Epithelial cell of prostate (primary cell): ENCODE results near the gene STIL.
"Not testable (repeated sequence)": the region's sequence is repeated elsewhere in the genome, so short reads cannot be mapped to it uniquely, and the experiment has no call there.

Experiments
- DNase-seq: peaks from one replicate; pipeline ENCODE4 v3.0.0-alpha.2; 2011; ENCODE audit warnings: low read depth, low spot score
- H3K27ac ChIP-seq: fragments of 450-650 bp; 2 replicates; pipeline ENCODE4 v1.5.1; 2017; ENCODE audit warnings: mild to moderate bottlenecking

STIL gene

GRCh38 chr1:47324682-47325081, 10.7 kb upstream of the STIL start:
- DNase-seq, result no peak
- H3K27ac ChIP-seq, result peak overlapping the region; percentile 91

DNA sequence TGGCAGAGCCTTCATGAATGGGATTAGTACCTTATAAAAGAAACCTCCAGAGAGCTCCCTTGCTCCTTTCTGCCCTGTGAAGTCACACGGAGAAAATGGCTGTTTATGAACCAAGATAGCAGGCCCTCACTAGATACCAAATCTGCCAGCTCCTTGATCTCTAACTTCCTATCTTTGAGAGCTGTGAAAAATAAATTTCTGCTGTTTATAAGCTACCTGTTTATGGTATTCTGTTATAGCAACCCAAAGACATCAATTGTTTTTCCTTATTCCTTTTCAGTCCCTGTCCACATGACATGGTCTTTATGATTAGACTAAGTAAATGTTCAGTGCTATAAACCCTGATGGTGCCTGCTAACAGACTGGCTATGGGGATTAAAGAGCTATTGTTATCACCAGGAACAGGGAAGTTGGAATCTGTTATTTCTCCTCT, 9.7 kb upstream of the STIL start:
- DNase-seq, result no peak
- peak overlapping the region; percentile 91 for H3K27ac ChIP-seq

- DNase-seq, H3K27ac ChIP-seq: not testable (repeated sequence)
Observed at GRCh38 chr1:47319968-47320367, 6.0 kb upstream of the STIL start.

- DNase-seq, result no peak
- H3K27ac ChIP-seq, result peak overlapping the region; percentile 51
Observed at GRCh38 chr1:47317841-47318240, 3.9 kb upstream of the STIL start.

- H3K27ac ChIP-seq, result no peak overlapping the region
- no peak for DNase-seq
Observed at GRCh38 chr1:47309427-47309826, 4.5 kb downstream of the STIL start.

DNA sequence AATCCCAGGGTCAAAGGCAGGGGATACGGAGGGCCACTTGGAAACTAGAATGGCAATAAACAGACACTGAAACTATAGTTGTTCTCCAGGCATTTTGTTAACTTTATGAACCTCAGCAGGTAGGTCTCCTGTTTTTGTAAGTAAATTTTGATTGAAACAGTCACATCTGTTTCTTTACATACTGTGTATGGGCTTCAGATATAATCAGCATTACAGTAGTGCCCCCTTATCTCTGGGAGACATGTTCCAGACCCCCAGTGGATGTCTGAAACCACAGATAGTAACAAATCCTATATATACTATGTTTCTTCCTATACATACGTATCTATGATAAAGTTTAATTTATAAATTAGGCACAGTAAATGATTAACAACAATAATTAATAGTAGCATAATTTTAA, 11.5 kb downstream of the STIL start:
- no peak for DNase-seq
- no peak overlapping the region for H3K27ac ChIP-seq

DNA sequence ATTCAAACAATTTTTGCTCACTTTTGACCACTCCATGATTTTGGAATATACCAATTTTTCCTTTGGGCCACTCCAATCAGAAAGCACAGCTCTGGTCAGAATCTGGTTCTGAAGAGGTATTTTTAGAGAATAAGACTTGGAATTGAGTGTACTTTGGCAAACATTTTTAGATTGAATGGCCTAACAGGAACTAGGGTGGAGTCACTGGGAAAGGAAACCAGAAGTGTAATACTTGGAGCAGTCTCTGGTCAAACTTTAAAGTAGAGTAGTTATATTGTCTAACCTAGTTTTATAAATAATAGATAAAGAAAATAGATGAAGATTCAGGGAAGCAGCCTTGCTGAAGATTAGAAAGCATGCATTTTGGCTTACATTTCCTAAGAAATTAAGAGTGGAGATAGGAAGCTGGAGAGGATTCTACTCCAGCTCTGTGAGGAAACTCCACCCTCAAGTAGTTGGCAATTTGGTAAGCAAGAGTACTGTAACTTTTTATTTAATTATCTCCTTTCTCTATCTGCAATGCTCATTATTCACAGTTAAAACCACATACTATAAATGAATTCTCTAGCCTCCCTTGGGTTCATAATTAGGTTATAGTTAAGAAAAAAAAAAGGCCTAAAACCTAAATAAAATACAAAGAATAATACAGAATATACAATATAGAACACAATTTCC, 15.8 kb downstream of the STIL start:
- no peak overlapping the region for H3K27ac ChIP-seq
- no peak for DNase-seq

DNA sequence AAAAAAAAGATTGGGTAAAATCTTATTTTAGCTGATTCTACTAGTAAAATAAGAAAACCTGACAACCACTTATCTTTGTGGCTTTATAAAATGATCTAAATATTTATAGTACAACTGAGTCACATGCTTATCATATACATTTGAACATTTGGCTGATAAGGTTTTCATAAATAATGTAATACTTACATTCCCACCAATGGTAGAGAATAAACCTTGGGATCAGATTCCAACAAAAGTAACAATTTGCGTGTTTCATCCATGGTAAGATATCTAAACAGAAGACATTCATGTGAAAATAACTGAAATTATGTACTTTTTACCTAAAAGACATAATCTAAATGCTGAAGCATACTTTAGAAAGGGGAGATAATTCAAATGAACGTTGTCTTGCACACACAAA, 18.4 kb downstream of the STIL start:
- no peak overlapping the region for H3K27ac ChIP-seq
- DNase-seq, result no peak

DNA sequence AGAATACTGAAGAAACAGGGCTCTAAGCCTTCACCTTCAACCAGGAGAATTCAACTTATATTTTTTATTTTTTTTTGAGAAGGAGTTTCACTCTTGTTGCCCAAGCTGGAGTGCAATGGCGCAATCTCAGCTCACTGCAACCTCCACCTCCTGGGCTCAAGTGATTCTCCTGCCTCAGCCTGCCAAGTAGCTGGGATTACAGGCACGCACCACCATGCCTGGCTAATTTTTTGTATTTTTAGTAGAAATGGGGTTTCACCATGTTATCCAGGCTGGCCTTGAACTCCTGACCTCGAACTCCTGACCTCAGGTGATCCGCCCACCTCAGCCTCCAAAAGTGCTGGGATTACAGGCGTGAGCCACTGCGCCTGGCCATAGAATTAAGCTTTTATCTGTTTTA, 19.1 kb downstream of the STIL start:
- not testable (repeated sequence) for H3K27ac ChIP-seq, DNase-seq

GRCh38 chr1:47288116-47288515, 25.8 kb downstream of the STIL start:
- not testable (repeated sequence) for DNase-seq

DNA sequence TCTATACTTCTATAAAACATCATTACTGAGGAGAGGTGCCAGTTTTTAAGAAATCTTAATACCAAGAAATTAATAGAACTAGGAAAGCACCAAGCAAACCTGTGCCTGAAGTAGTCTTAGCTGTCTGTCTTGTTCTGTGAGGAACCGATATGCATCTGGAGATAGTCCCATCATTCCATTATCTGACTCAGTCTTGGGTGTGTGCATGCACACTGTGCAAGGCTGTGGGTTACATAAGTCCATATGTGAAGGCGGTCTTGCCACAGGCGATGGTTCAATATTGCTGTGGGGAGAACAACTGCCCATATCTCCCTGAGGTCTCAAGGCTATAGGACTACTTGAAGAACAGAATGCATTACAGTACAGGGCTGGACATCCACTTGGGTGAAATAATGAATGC, 33.8 kb downstream of the STIL start:
- no peak overlapping the region for H3K27ac ChIP-seq
- DNase-seq, result no peak

More at GRCh38 chr1:47288116-47288515, 25.8 kb downstream of the STIL start:
- H3K27ac ChIP-seq, result not testable (repeated sequence)

DNA sequence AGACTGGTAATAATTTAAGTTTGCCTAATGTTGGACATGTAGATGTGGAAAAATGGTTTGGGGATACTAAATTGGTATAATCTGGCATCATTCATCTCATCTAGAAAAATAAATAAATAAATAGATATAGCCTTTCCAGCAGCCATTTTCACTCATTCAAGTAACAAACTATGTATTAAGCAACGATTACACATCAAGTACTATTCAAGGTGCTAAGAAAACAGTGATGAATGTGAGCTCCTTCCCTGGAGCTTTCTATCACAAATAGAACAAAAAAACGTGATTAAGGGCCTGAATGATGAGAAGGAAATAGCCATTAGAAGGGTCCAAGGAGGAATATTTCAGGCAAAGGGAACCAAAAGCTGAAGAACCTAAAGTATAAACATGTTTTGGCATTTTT, 37.1 kb downstream of the STIL start:
- H3K27ac ChIP-seq, result no peak overlapping the region
- no peak for DNase-seq

DNA sequence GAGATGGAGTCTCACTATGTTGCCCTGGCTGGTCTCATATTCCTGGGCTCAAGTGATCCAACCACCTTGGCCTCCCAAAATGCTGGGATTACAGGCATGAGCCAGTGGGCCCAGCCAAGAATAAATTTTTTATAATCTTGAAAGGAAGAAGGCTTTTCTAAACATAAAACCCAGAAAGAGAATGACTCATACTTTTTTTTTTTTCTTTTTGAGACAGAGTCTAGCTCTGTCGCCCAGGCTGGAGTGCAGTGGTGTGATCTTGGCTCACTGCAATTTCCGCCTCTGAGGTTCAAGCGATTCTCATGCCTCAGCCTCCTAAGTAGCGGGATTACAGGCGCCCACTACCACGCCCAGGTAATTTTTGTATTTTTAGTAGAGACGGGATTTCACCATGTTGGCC, 38.1 kb downstream of the STIL start:
- not testable (repeated sequence) for H3K27ac ChIP-seq, DNase-seq

DNA sequence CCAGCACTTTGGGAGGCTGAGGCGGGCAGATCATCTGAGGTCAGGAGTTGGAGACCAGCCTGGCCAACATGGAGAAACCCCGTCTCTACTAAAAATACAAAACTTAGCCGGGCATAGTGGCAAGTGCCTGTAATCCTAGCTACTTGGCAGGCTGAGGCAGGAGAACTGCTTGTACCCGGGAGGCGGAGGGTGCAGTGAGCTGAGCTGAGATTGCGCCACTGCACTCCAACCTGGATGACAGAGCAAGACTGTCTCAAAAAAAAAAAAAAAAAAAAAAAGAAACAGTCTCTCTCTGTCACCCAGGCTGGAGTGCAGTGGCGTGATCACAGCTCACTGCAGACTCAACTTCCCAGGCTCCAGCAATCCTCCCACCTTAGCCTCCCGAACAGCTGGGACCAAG, 48.4 kb downstream of the STIL start:
- DNase-seq, H3K27ac ChIP-seq: not testable (repeated sequence)

- no peak for DNase-seq
Observed at GRCh38 chr1:47262787-47263413, 51.0 kb downstream of the STIL start.

GRCh38 chr1:47257224-47257623, 56.7 kb downstream of the STIL start:
- no peak overlapping the region for H3K27ac ChIP-seq
- no peak for DNase-seq

More at GRCh38 chr1:47262787-47263413, 51.0 kb downstream of the STIL start:
- no peak overlapping the region for H3K27ac ChIP-seq

- no peak for DNase-seq
- H3K27ac ChIP-seq, result no peak overlapping the region
Observed at GRCh38 chr1:47252795-47253194, 61.2 kb downstream of the STIL start.

DNA sequence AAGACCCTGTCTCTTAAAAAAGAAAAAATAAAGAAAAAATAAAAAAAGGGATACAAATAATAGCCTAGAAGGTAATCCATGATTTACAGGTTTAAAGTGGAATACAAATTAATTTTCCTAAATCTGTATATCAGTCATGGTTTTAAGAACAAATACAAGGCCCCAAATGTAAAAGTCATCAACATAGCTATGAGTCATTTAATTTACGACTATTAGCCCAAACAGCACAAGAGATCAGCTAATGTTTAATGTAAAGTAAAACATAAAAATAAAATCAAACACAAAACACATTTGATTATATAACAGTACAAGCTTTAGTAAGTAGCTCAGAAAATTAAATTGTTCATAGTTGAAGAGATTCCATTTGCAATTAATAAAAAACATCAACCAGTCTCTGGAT, 61.6 kb downstream of the STIL start:
- H3K27ac ChIP-seq, result no peak overlapping the region
- DNase-seq, result no peak

GRCh38 chr1:47249755-47250154, 64.2 kb downstream of the STIL start:
- H3K27ac ChIP-seq, result no peak overlapping the region
- no peak for DNase-seq

DNA sequence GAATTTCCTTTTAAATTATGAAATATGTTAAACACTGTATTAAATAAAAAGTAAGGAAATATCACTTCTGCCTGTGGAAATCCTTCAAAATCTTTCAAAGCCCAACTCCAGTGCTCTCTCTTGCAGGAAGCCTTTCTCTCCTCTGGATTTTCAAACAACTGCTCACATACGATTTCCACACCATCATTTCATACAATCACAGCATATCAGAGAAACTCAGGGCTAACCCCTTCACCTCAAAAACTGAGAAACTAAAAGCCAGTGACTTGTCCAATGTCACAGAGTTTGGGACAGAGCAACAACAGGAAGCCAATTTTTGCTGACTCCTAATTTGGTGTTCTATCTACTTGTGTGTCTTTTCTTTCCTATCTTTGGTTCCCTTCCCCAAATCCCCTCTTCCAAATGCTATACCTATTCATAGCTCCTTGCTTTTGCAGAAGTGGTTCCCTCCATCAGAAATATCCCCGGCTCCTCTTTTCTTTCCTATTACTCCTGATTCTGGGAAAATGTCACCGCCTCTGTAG, 69.5 kb downstream of the STIL start:
- H3K27ac ChIP-seq, result no peak overlapping the region
- DNase-seq, result no peak

DNA sequence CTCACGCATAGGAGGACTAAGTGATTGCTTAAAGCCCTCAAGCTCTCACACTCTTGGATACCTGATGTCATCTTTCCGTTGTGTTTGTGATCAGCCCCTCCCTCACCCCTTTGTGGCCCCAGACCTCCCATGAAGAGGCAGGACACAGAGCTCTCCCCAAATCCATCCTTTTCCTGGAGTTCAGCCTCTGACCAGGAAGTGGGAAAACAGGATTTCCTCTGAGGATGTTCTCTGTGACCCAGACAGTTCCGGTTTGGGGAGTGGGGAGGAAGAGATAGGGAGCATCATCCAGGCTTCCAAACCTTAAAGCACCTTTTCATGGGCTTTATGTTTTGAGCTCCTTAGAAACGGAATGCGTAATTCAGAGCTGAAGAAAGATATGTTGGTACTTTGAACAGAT, 70.0 kb downstream of the STIL start:
- H3K27ac ChIP-seq, result no peak overlapping the region
- no peak for DNase-seq
